Measurements from ENCODE around the gene RNF220.

Gene RNF220

GRCh38 chr1:44485934-44486460, 80.9 kb downstream of the RNF220 start:
- no peaks in the 10 kb centered on the region for H3K36me3 ChIP-seq (ENCODE audit: control insufficient read depth in 2 of 2, insufficient read depth in 1 of 2, low read length in 2 of 2)
- peaks cover 5% of the 10 kb centered on the region; the same call in 1 of the 2 replicates for H3K4me1 ChIP-seq (ENCODE audit: control insufficient read depth, insufficient read depth, low read length)
- H3K9me3 ChIP-seq (ENCODE audit: control insufficient read depth, insufficient read depth, low read depth, low read length), result no peaks in the 10 kb centered on the region
- H3K27ac ChIP-seq (ENCODE audit: extremely low read depth, low read depth, low read length), result no peak overlapping the region
- TF ChIP-seq PATZ1 (tag by site-specific recombination; IDR thresholded peaks at IDR 0.05), result 0 out of 2 replicates have a peak, but pooled peaks have one; percentile 4
- TF ChIP-seq, protein P1, sequence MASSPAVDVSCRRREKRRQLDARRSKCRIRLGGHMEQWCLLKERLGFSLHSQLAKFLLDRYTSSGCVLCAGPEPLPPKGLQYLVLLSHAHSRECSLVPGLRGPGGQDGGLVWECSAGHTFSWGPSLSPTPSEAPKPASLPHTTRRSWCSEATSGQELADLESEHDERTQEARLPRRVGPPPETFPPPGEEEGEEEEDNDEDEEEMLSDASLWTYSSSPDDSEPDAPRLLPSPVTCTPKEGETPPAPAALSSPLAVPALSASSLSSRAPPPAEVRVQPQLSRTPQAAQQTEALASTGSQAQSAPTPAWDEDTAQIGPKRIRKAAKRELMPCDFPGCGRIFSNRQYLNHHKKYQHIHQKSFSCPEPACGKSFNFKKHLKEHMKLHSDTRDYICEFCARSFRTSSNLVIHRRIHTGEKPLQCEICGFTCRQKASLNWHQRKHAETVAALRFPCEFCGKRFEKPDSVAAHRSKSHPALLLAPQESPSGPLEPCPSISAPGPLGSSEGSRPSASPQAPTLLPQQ (tag by site-specific recombination; IDR thresholded peaks at IDR 0.05), result 0 out of 2 replicates have a peak, but pooled peaks have one; percentile 2
- 0 out of 2 replicates have a peak, but pooled peaks have one; percentile 4 for TF ChIP-seq ZNF561 (tag by site-specific recombination; IDR thresholded peaks at IDR 0.05; ENCODE audit: borderline replicate concordance)
- TF ChIP-seq ZSCAN4 (tag by site-specific recombination; IDR thresholded peaks at IDR 0.05), result no peak
- 0 out of 2 replicates have a peak, but pooled peaks have one; percentile 6 for TF ChIP-seq KLF16 (tag by site-specific recombination; IDR thresholded peaks at IDR 0.05)
- peak; percentile 5; the same call in 1 of the 2 replicates for TF ChIP-seq SCRT1 (tag by site-specific recombination; IDR thresholded peaks at IDR 0.05; ENCODE audit: borderline replicate concordance)
- peak; percentile 25; the same call in 1 of the 2 replicates for TF ChIP-seq PRDM1 (tag by site-specific recombination; IDR thresholded peaks at IDR 0.05)
- 0 out of 2 replicates have a peak, but pooled peaks have one; percentile 20 for TF ChIP-seq ZXDB (tag by site-specific recombination; IDR thresholded peaks at IDR 0.05)
- TF ChIP-seq, protein P2, sequence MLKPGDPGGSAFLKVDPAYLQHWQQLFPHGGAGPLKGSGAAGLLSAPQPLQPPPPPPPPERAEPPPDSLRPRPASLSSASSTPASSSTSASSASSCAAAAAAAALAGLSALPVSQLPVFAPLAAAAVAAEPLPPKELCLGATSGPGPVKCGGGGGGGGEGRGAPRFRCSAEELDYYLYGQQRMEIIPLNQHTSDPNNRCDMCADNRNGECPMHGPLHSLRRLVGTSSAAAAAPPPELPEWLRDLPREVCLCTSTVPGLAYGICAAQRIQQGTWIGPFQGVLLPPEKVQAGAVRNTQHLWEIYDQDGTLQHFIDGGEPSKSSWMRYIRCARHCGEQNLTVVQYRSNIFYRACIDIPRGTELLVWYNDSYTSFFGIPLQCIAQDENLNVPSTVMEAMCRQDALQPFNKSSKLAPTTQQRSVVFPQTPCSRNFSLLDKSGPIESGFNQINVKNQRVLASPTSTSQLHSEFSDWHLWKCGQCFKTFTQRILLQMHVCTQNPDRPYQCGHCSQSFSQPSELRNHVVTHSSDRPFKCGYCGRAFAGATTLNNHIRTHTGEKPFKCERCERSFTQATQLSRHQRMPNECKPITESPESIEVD (tag by site-specific recombination; IDR thresholded peaks at IDR 0.05), result peak; percentile 6; the same call in 1 of the 2 replicates
- no peak for TF ChIP-seq GLIS1 (tag by site-specific recombination; IDR thresholded peaks at IDR 0.05)
- no peak for TF ChIP-seq ZNF544 (tag by site-specific recombination; IDR thresholded peaks at IDR 0.05)
- 0 out of 2 replicates have a peak, but pooled peaks have one; percentile 2 for TF ChIP-seq ZBTB21 (tag by site-specific recombination; IDR thresholded peaks at IDR 0.05)
- TF ChIP-seq ZNF501 (tag by site-specific recombination; IDR thresholded peaks at IDR 0.05), result 0 out of 2 replicates have a peak, but pooled peaks have one; percentile 1
- H3K4me3 ChIP-seq (ENCODE audit: low read depth, low read length), result no peak overlapping the region
- ChIA-PET POLR2A (no interaction called here), CTCF (interaction anchor here (1.2 kb wide), 1 partner anchor 108 kb away, joined by 4 read pairs; no protein-coding TSS in a partner anchor)

DNA sequence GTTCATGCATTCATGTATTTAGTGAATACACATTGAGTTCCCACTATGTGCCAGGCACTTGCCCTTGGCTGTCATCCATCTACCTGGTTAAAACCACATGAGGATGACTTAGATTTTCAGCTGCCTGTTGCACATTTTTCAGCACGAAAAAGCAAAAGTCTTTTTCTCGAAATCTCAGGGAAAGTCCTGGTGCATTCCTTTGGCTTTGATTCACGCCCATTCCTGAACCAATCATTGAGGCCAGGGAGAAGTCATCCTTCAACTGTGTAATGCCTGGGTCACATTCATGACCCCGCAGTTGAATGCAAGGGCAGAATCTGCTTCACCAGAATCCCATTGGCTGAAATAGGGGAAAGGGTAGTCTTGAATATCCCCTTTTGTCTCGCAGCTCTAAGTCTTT, 84.4 kb downstream of the RNF220 start:
- peaks cover under 1% of the 10 kb centered on the region; the same call in 1 of the 2 replicates for H3K4me1 ChIP-seq (ENCODE audit: control insufficient read depth, insufficient read depth, low read length)
- ChIA-PET CTCF (interaction anchor here (0.8 to 1.0 kb wide), 2 partner anchors 11 to 16 kb away, joined by 3 read pairs; no protein-coding TSS in a partner anchor), POLR2A (no interaction called here)
- H3K9me3 ChIP-seq (ENCODE audit: control insufficient read depth, insufficient read depth, low read depth, low read length), result no peaks in the 10 kb centered on the region
- no peak overlapping the region for H3K27ac ChIP-seq (ENCODE audit: extremely low read depth, low read depth, low read length)
- H3K4me3 ChIP-seq (ENCODE audit: low read depth, low read length), result no peak overlapping the region
- H3K36me3 ChIP-seq (ENCODE audit: control insufficient read depth in 2 of 2, insufficient read depth in 1 of 2, low read length in 2 of 2), result no peaks in the 10 kb centered on the region
- no peak for TF ChIP-seq ZNF518A (tag by site-specific recombination; conservative IDR thresholded peaks at IDR 0.05; ENCODE audit: low read depth)
- TF ChIP-seq HIC1 (tag by site-specific recombination; IDR thresholded peaks at IDR 0.05), result no peak
- no peak for TF ChIP-seq ZNF398 (tag by site-specific recombination; IDR thresholded peaks at IDR 0.05)
